ENCODE measurements around the gene CAVIN2.

CAVIN2 gene

GRCh38 chr2:191846515-191847476, at the start of gene CAVIN2:
Gene CAVIN2 (minus strand): TSS chr2:191847088. CDS start chr2:191846925, 163 bp downstream.
- in situ Hi-C loops (cut with MboI; ENCODE audit: low sequenced_read_pairs), result no loop called here

- in situ Hi-C loops (cut with MboI; ENCODE audit: low sequenced_read_pairs), result no loop called here
These were observed 48.9 kb upstream of the CAVIN2 start for GRCh38 chr2:191895743-191896142.

GRCh38 chr2:191895195-191895594, 48.3 kb upstream of the CAVIN2 start:
- in situ Hi-C loops (cut with MboI; ENCODE audit: low sequenced_read_pairs), result no loop called here

GRCh38 chr2:191894681-191895147, 47.8 kb upstream of the CAVIN2 start:
- in situ Hi-C loops (cut with MboI; ENCODE audit: low sequenced_read_pairs), result no loop called here

GRCh38 chr2:191892391-191892790, 45.5 kb upstream of the CAVIN2 start:
- in situ Hi-C loops (cut with MboI; ENCODE audit: low sequenced_read_pairs), result no loop called here

GRCh38 chr2:191891656-191892055, 44.8 kb upstream of the CAVIN2 start:
- in situ Hi-C loops (cut with MboI; ENCODE audit: low sequenced_read_pairs), result no loop called here

- in situ Hi-C loops (cut with MboI; ENCODE audit: low sequenced_read_pairs), result no loop called here
These were observed 43.0 kb upstream of the CAVIN2 start for GRCh38 chr2:191889931-191890330.

GRCh38 chr2:191888400-191889166, 41.7 kb upstream of the CAVIN2 start:
- in situ Hi-C loops (cut with MboI; ENCODE audit: low sequenced_read_pairs), result no loop called here

- in situ Hi-C loops (cut with MboI; ENCODE audit: low sequenced_read_pairs), result no loop called here
These were observed 38.8 kb upstream of the CAVIN2 start for GRCh38 chr2:191885650-191886049.

- in situ Hi-C loops (cut with MboI; ENCODE audit: low sequenced_read_pairs), result no loop called here
These were observed 38.2 kb upstream of the CAVIN2 start for GRCh38 chr2:191885098-191885497.

- in situ Hi-C loops (cut with MboI; ENCODE audit: low sequenced_read_pairs), result no loop called here
These were observed 35.3 kb upstream of the CAVIN2 start for GRCh38 chr2:191881982-191882816.

GRCh38 chr2:191878548-191879279, 31.8 kb upstream of the CAVIN2 start:
- in situ Hi-C loops (cut with MboI; ENCODE audit: low sequenced_read_pairs), result no loop called here

- in situ Hi-C loops (cut with MboI; ENCODE audit: low sequenced_read_pairs), result no loop called here
These were observed 31.0 kb upstream of the CAVIN2 start for GRCh38 chr2:191877875-191878274.

- in situ Hi-C loops (cut with MboI; ENCODE audit: low sequenced_read_pairs), result no loop called here
These were observed 29.0 kb upstream of the CAVIN2 start for GRCh38 chr2:191875859-191876258.

- in situ Hi-C loops (cut with MboI; ENCODE audit: low sequenced_read_pairs), result no loop called here
These were observed 23.9 kb upstream of the CAVIN2 start for GRCh38 chr2:191870744-191871143.

GRCh38 chr2:191869781-191870180, 22.9 kb upstream of the CAVIN2 start:
- in situ Hi-C loops (cut with MboI; ENCODE audit: low sequenced_read_pairs), result no loop called here

- in situ Hi-C loops (cut with MboI; ENCODE audit: low sequenced_read_pairs), result no loop called here
These were observed 22.3 kb upstream of the CAVIN2 start for GRCh38 chr2:191869178-191869577.

- in situ Hi-C loops (cut with MboI; ENCODE audit: low sequenced_read_pairs), result no loop called here
These were observed 20.6 kb upstream of the CAVIN2 start for GRCh38 chr2:191867507-191867847.

GRCh38 chr2:191866675-191867506, 20.0 kb upstream of the CAVIN2 start:
- in situ Hi-C loops (cut with MboI; ENCODE audit: low sequenced_read_pairs), result no loop called here
